ENCODE results near the gene SIPA1L3. TPM values are rescaled to one million over a fixed set of nuclear protein-coding genes. Genes with fewer than 3 reads are reported as not detected.
A peak's percentile ranks its signal among the peaks of the same experiment; 100 is the strongest.

SIPA1L3 gene
- polyA plus RNA-seq, 2 of the 4 experiments (the other 2 are of a cell fraction), result 28.9 to 50.6 TPM

GRCh38 chr19:38172001-38172400 is 265.0 kb downstream of the SIPA1L3 start:
- TF ChIP-seq FOSL2 (IDR thresholded peaks at IDR 0.05) (no peak), FOSL2 (CRISPR knock-in tag; IDR thresholded peaks at IDR 0.05) (no peak), MAX (IDR thresholded peaks at IDR 0.05) (no peak), RCOR1 (IDR thresholded peaks at IDR 0.05; ENCODE audit: low read depth, low read length) (no peak), HDAC2 (IDR thresholded peaks at IDR 0.05) (no peak), ZC3H11A (IDR thresholded peaks at IDR 0.05) (no peak), TP53 (CRISPR knock-in tag; IDR thresholded peaks at IDR 0.05) (no peak), ZSCAN20 (CRISPR knock-in tag; IDR thresholded peaks at IDR 0.05) (no peak), RARB (CRISPR knock-in tag; IDR thresholded peaks at IDR 0.05) (no peak), SREBF2 (IDR thresholded peaks at IDR 0.05) (no peak), KDM1A (IDR thresholded peaks at IDR 0.05; ENCODE audit: low read depth) (no peak), POLR2AphosphoS2 (conservative IDR thresholded peaks at IDR 0.05; ENCODE audit: low read length) (no peak), HOXA7 (CRISPR knock-in tag; IDR thresholded peaks at IDR 0.05) (no peak), RAD21 (conservative IDR thresholded peaks at IDR 0.05 in 1 of 2, IDR thresholded peaks at IDR 0.05 in 1 of 2) (no peak), MAZ (IDR thresholded peaks at IDR 0.05; ENCODE audit: borderline replicate concordance, low read depth, low read length) (no peak), HOXB5 (CRISPR knock-in tag; IDR thresholded peaks at IDR 0.05) (no peak), CBX2 (IDR thresholded peaks at IDR 0.05; ENCODE audit: borderline replicate concordance, low read depth) (no peak), HEYL (CRISPR knock-in tag; IDR thresholded peaks at IDR 0.05) (no peak), JUNB (IDR thresholded peaks at IDR 0.05) (no peak), HMGXB4 (CRISPR knock-in tag; IDR thresholded peaks at IDR 0.05; ENCODE audit: borderline replicate concordance) (no peak)
- TF ChIP-seq, protein P1, sequence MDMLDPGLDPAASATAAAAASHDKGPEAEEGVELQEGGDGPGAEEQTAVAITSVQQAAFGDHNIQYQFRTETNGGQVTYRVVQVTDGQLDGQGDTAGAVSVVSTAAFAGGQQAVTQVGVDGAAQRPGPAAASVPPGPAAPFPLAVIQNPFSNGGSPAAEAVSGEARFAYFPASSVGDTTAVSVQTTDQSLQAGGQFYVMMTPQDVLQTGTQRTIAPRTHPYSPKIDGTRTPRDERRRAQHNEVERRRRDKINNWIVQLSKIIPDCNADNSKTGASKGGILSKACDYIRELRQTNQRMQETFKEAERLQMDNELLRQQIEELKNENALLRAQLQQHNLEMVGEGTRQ (IDR thresholded peaks at IDR 0.05), result no peak
- no peak for FAIRE-seq
- no peak for DNase-seq (ENCODE audit: low read depth in 1 of 2, low spot score in 1 of 2)
- Histone ChIP-seq H3K4me2 (no peak overlapping the region), H3K4me1 (no peaks in the 10 kb centered on the region), H3K27ac (no peak overlapping the region), H3K4me3 (no peak overlapping the region), H3K9me3 (no peaks in the 10 kb centered on the region)
- ChIA-PET CTCF (interaction anchor here (0.6 to 2.9 kb wide), 8 partner anchors 11 to 578 kb away, joined by 3 to 13 read pairs (median 4); no protein-coding TSS in a partner anchor), POLR2A (no interaction called here)
- 93% methylated on average over 8 of the region's 8 CpGs for WGBS (ENCODE audit: missing lambda C conversion rate)
- ATAC-seq, result no peak

GRCh38 chr19:38173291-38174041 is 266.5 kb downstream of the SIPA1L3 start:
- no peak for FAIRE-seq
- no peaks in the 10 kb centered on the region for H3K9me3 ChIP-seq
- H3K4me3 ChIP-seq, result no peak overlapping the region
- ATAC-seq, result peak; percentile 9 to 20; a peak in 3 of 6 replicates
- H3K4me2 ChIP-seq, result no peak overlapping the region
- no peaks in the 10 kb centered on the region for H3K4me1 ChIP-seq
- ChIA-PET POLR2A (no interaction called here), CTCF (interaction anchor here (0.6 to 3.5 kb wide), 10 partner anchors 10 to 271 kb away, joined by 3 to 13 read pairs (median 3); no protein-coding TSS in a partner anchor)
- H3K27ac ChIP-seq, result no peak overlapping the region
- no peak for DNase-seq (ENCODE audit: low read depth in 1 of 2, low spot score in 1 of 2)
- 92% methylated on average over 22 of the region's 22 CpGs for WGBS (ENCODE audit: missing lambda C conversion rate)
- no peak for TF ChIP-seq FOSB (CRISPR knock-in tag; IDR thresholded peaks at IDR 0.05)
- no peak for TF ChIP-seq RAD21 (conservative IDR thresholded peaks at IDR 0.05 in 1 of 2, IDR thresholded peaks at IDR 0.05 in 1 of 2)
- no peak for TF ChIP-seq CTCF (IDR thresholded peaks at IDR 0.05)
- no peak for TF ChIP-seq ZFP36 (IDR thresholded peaks at IDR 0.05; ENCODE audit: borderline replicate concordance, partially characterized antibody)
- TF ChIP-seq CEBPB (IDR thresholded peaks at IDR 0.05), result no peak
- TF ChIP-seq, protein P1 (IDR thresholded peaks at IDR 0.05), result no peak
- no peak for TF ChIP-seq EHMT2 (IDR thresholded peaks at IDR 0.05; ENCODE audit: low read depth)
- no peak for TF ChIP-seq JUN (IDR thresholded peaks at IDR 0.05)
- no peak for TF ChIP-seq HOXA7 (CRISPR knock-in tag; IDR thresholded peaks at IDR 0.05)
- TF ChIP-seq JUNB (IDR thresholded peaks at IDR 0.05), result no peak
- TF ChIP-seq ZSCAN20 (CRISPR knock-in tag; IDR thresholded peaks at IDR 0.05), result no peak
- TF ChIP-seq EP300 (IDR thresholded peaks at IDR 0.05), result no peak
- TF ChIP-seq MAX (IDR thresholded peaks at IDR 0.05), result no peak
- no peak for TF ChIP-seq SREBF2 (IDR thresholded peaks at IDR 0.05)
- TF ChIP-seq HDAC2 (IDR thresholded peaks at IDR 0.05), result no peak
- TF ChIP-seq KDM5A (IDR thresholded peaks at IDR 0.05), result no peak
- TF ChIP-seq TFCP2L1 (CRISPR knock-in tag; IDR thresholded peaks at IDR 0.05), result no peak
